Heart left ventricle (tissue), 16 donors: ENCODE measurements around the gene MPO. TPM values are rescaled to one million over a fixed set of nuclear protein-coding genes. Genes with fewer than 3 reads are reported as not detected.
A peak's percentile ranks its signal among the peaks of the same experiment; 100 is the strongest.

Experiments
- ATAC-seq, 4 donors: fragments of 200-7000 bp; cut with Tn5 transposase; one replicate each; pipeline ENCODE4 v1.9.1; 2020 to 2022; ENCODE audit warnings: moderate library complexity in 4 of 4, mild to moderate bottlenecking in 3 of 4, moderate number of reproducible peaks in 1 of 4
- DNase-seq, 5 donors: peaks; one replicate each; pipeline ENCODE4 v3.0.0-alpha.2; 2020
- H3K27ac ChIP-seq, 12 donors: fragments of 200-600 bp; sonication (generic) in 4 of 12; one replicate each; pipeline versions ENCODE4 v1.5.0 to v1.8.0; 2016 to 2022; ENCODE audit warnings: mild to moderate bottlenecking in 2 of 12
- H3K27me3 ChIP-seq, 9 donors: fragments of 200-600 bp; sonication (generic) in 2 of 9; one replicate each; pipeline versions ENCODE4 v1.5.1 to v1.8.0; 2016 to 2022; ENCODE audit warnings: mild to moderate bottlenecking in 3 of 9
- H3K36me3 ChIP-seq, 9 donors: fragments of 200-600 bp; sonication (generic) in 2 of 9; one replicate each; pipeline versions ENCODE4 v1.5.0 to v1.8.0; 2018 to 2022; ENCODE audit warnings: mild to moderate bottlenecking in 2 of 9
- H3K4me1 ChIP-seq, 12 donors: fragments of 200-600 bp; sonication (generic) in 4 of 12; one replicate each; pipeline versions ENCODE4 v1.5.0 to v1.8.0; 2016 to 2022; ENCODE audit warnings: mild to moderate bottlenecking in 3 of 12
- H3K4me3 ChIP-seq, 12 donors: fragments of 200-600 bp; sonication (generic) in 4 of 12; one replicate each; pipeline versions ENCODE4 v1.5.0 to v1.8.0; 2017 to 2022; ENCODE audit warnings: mild to moderate bottlenecking in 9 of 12, moderate library complexity in 4 of 12
- H3K9me3 ChIP-seq, 12 donors: fragments of 200-600 bp; sonication (generic) in 4 of 12; one replicate each; pipeline versions ENCODE4 v1.5.0 to v1.8.0; 2016 to 2022; ENCODE audit warnings: mild to moderate bottlenecking in 1 of 12
- CTCF ChIP-seq, 12 donors: fragments of 200-600 bp; sonication (generic) in 4 of 12; IDR thresholded peaks; one replicate each; pipeline versions ENCODE4 v1.5.0 to v1.8.0; 2018 to 2022; ENCODE audit warnings: antibody characterized with exemption in 12 of 12, mild to moderate bottlenecking in 5 of 12
- POLR2A ChIP-seq, 2 donors: fragments of 450-650 bp; IDR thresholded peaks; one replicate each; pipeline ENCODE4 v1.6.1; 2017; ENCODE audit warnings: antibody characterized with exemption in 2 of 2, mild to moderate bottlenecking in 2 of 2, moderate library complexity in 2 of 2
- WGBS, 4 donors: extraction: QIAGEN DNeasy Blood & Tissue Kit in 2 of 4; methylation state at CpG; one replicate each; pipeline versions ENCODE4 v1.1.5 to v1.1.7; 2013 to 2018; 5-methylcytosine and 5-hydroxymethylcytosine counted together
- intact Hi-C, 10 donors: fragments of 100-400 bp; cut with DNase I; formaldehyde crosslinking; loops; one replicate each; pipeline versions ENCODE4 v1.11.1 to v1.14.2; 2022
- polyA plus RNA-seq, 2 donors: library from polyadenylated mRNA; stranded (reverse); fragments of 200-250 nt; gene quantifications; one replicate each; pipeline ENCODE4 v1.2.3, GENCODE V29; 2013
- total RNA-seq, 9 donors: library from RNA; depleted of rRNA in 2 of 9; stranded (reverse); fragments of >200 nt in 2 of 9; fragmentation: NEBNext Ultra II Directional in 3 of 9; extraction: Animal tissue kit (Norgen Biotek cat#: 25700) in 3 of 9; gene quantifications; one replicate each; pipeline versions ENCODE4 v1.1.0 to v1.2.4, GENCODE V29; 2016 to 2023
- donor health status: ischemic (EF 13 %, LVEDD 7.1; RV severe dilation, severe dysfunction).
- donor health status: healthy with polysubstance abuse.
- donor health status: DM: no; HTN: yes; CAD: no.
- donor health status: DM: no; HTN: no; CAD: no.
- donor health status: ischemic (EF 25% LVEDD 6.9; RV normal size, moderate dysfunction).
- donor health status: ischemic (EF 25% LVEDD 5.7; RV mildly dilated, moderate dysfunction).
- donor health status: healthy.
- donor health status: DM: yes; HTN: yes; CAD: no.
- donor health status: ischemic (EF 35%, LVEDD 5.7; RV mildly dilated, moderate dysfunction).
- donor health status: nonischemic (EF 11% LVEDD 7.7; RV severe dilation, severe dysfunction).
- donor health status: DM: yes; HTN: yes; CAD: no.
- donor health status: PGD.
- donor health status: ischemic (EF 29% LVEDD 5.4; RV normal size, mild dysfunction).
- donor health status: nonischemic (EF 23%, LVEDD 6.1; RV moderate dilation, normal function).

Gene MPO
- total and polyA plus RNA-seq, 11 donors = 0.11 to 2.8 (median 0.31) TPM; not detected in 4

- H3K36me3 ChIP-seq = no peaks in the 10 kb centered on the region
- intact Hi-C loops = loop anchor here in 3 of 10 donors (5.0 to 10.0 kb wide), 2 partner anchors 138 to 141 kb away; no protein-coding TSS in a partner anchor
- DNase-seq = no peak
Observed at GRCh38 chr17:58306131-58306951, 25.6 kb upstream of the MPO start.

GRCh38 chr17:58305626-58306025 is 24.9 kb upstream of the MPO start:
- WGBS, 4 donors = 77 to 100% (median 84%) methylated on average over 2 to 8 of the region's 8 CpGs
- intact Hi-C loops = loop anchor here in 3 of 10 donors (5.0 to 10.0 kb wide), 2 partner anchors 139 to 142 kb away; no protein-coding TSS in a partner anchor
- no peak for DNase-seq
- peaks cover 0 to 4% (median 0%) of the 10 kb centered on the region in 9 donors for H3K27me3 ChIP-seq
- TF ChIP-seq POLR2A (IDR thresholded peaks at IDR 0.05) (no peak), CTCF (IDR thresholded peaks at IDR 0.05) (no peak)
- H3K4me1 ChIP-seq = peaks cover 0 to 4% (median 0%) of the 10 kb centered on the region in 12 donors
- H3K4me3 ChIP-seq = no peak overlapping the region
- H3K36me3 ChIP-seq = no peaks in the 10 kb centered on the region
- ATAC-seq = no peak
- H3K27ac ChIP-seq = no peak overlapping the region
- H3K9me3 ChIP-seq = no peaks in the 10 kb centered on the region

More at GRCh38 chr17:58306131-58306951, 25.6 kb upstream of the MPO start:
- 80 to 89% (median 86%) methylated on average over 13 to 19 of the region's 19 CpGs for WGBS, 4 donors
- no peak for TF ChIP-seq POLR2A (IDR thresholded peaks at IDR 0.05)
- no peak for TF ChIP-seq CTCF (IDR thresholded peaks at IDR 0.05)
- ATAC-seq = no peak
- H3K27ac ChIP-seq = no peak overlapping the region
- H3K4me1 ChIP-seq = peaks cover 0 to 4% (median 0%) of the 10 kb centered on the region in 12 donors
- H3K4me3 ChIP-seq = no peak overlapping the region
- H3K27me3 ChIP-seq = peaks cover 0 to 4% (median 0%) of the 10 kb centered on the region in 9 donors
- H3K9me3 ChIP-seq = no peaks in the 10 kb centered on the region

- ATAC-seq = no peak
Observed at GRCh38 chr17:58304750-58305486, 24.2 kb upstream of the MPO start.

More at GRCh38 chr17:58304750-58305486, 24.2 kb upstream of the MPO start:
- peak in 1 of 5 donors; percentile 14 for DNase-seq
- intact Hi-C loops = loop anchor here in 3 of 10 donors (5.0 to 10.0 kb wide), 2 partner anchors 140 to 142 kb away; no protein-coding TSS in a partner anchor
- Histone ChIP-seq H3K4me3 (no peak overlapping the region), H3K9me3 (no peaks in the 10 kb centered on the region), H3K27me3 (peaks cover 0 to 4% (median 0%) of the 10 kb centered on the region in 9 donors), H3K4me1 (peaks cover 0 to 4% (median 0%) of the 10 kb centered on the region in 12 donors), H3K27ac (no peak overlapping the region), H3K36me3 (no peaks in the 10 kb centered on the region)
- WGBS, 4 donors = 70 to 87% (median 76%) methylated on average over 8 to 14 of the region's 14 CpGs
- TF ChIP-seq CTCF (IDR thresholded peaks at IDR 0.05) (no peak), POLR2A (IDR thresholded peaks at IDR 0.05) (no peak)
